Activated naive CD4-positive, alpha-beta T cell (primary cell): ENCODE results near the gene SLC16A10.
"Not testable (repeated sequence)": the region's sequence is repeated elsewhere in the genome, so short reads cannot be mapped to it uniquely, and the experiment has no call there.

Source experiments
- DNase-seq, 4 experiments: peaks; one replicate each; lab custom pipeline; 2025; lab: John Stamatoyannopoulos, UW

The SLC16A10 gene

GRCh38 chr6:111086685-111087084, 618 bp upstream of the SLC16A10 start:
- DNase-seq, result no peak

GRCh38 chr6:111087871-111088667, 766 bp downstream of the SLC16A10 start:
- peak in 3 of 4 experiments; percentile 17 to 57 (median 35) for DNase-seq

- no peak for DNase-seq
Observed at GRCh38 chr6:111088668-111089003, 1.3 kb downstream of the SLC16A10 start.

GRCh38 chr6:111090766-111091165, 3.5 kb downstream of the SLC16A10 start:
- no peak for DNase-seq

GRCh38 chr6:111091987-111092386, 4.7 kb downstream of the SLC16A10 start:
- no peak for DNase-seq

- DNase-seq, result not testable (repeated sequence)
Observed at GRCh38 chr6:111095488-111095887, 8.2 kb downstream of the SLC16A10 start.

GRCh38 chr6:111096246-111096645, 8.9 kb downstream of the SLC16A10 start:
- peak in 2 of 4 experiments; percentile 27 to 58 for DNase-seq

GRCh38 chr6:111098597-111098996, 11.3 kb downstream of the SLC16A10 start:
- DNase-seq, result no peak

- DNase-seq, result no peak
Observed at GRCh38 chr6:111101987-111102386, 14.7 kb downstream of the SLC16A10 start.

GRCh38 chr6:111105578-111105977, 18.3 kb downstream of the SLC16A10 start:
- no peak for DNase-seq

GRCh38 chr6:111107589-111107988, 20.3 kb downstream of the SLC16A10 start:
- no peak for DNase-seq

- DNase-seq, result no peak
Observed at GRCh38 chr6:111110036-111110435, 22.7 kb downstream of the SLC16A10 start.

GRCh38 chr6:111113336-111114086, 26.2 kb downstream of the SLC16A10 start:
- no peak for DNase-seq

- no peak for DNase-seq
Observed at GRCh38 chr6:111114087-111114443, 26.8 kb downstream of the SLC16A10 start.

- DNase-seq, result no peak
Observed at GRCh38 chr6:111114482-111114881, 27.2 kb downstream of the SLC16A10 start.

- DNase-seq, result no peak
Observed at GRCh38 chr6:111118826-111119225, 31.5 kb downstream of the SLC16A10 start.

- no peak for DNase-seq
Observed at GRCh38 chr6:111119571-111120329, 32.4 kb downstream of the SLC16A10 start.

- DNase-seq, result no peak
Observed at GRCh38 chr6:111121789-111122350, 34.6 kb downstream of the SLC16A10 start.

- no peak for DNase-seq
Observed at GRCh38 chr6:111122458-111123286, 35.4 kb downstream of the SLC16A10 start.

- no peak for DNase-seq
Observed at GRCh38 chr6:111124406-111124805, 37.1 kb downstream of the SLC16A10 start.

- DNase-seq, result no peak
Observed at GRCh38 chr6:111129013-111129412, 41.7 kb downstream of the SLC16A10 start.
